H9 (cell line): ENCODE results near the gene RFX4. TPM values are rescaled to one million over a fixed set of nuclear protein-coding genes. Genes with fewer than 3 reads are reported as not detected.
A peak's percentile ranks its signal among the peaks of the same experiment; 100 is the strongest.

Experiments
- DNase-seq: peaks from one replicate; pipeline ENCODE4 v3.0.0-alpha.2; 2017
- H2AFZ ChIP-seq: one replicate; pipeline ENCODE4 v1.6.1; 2013; ENCODE audit warnings: mild to moderate bottlenecking, low read length, control low read depth, moderate library complexity
- H2AK5ac ChIP-seq: 2 replicates; pipeline ENCODE4 v1.6.1; 2013; ENCODE audit warnings: low read length, control low read depth, mixed read lengths; ENCODE audit not compliant: insufficient read length
- H2BK120ac ChIP-seq: one replicate; pipeline ENCODE4 v1.6.1; 2013; ENCODE audit warnings: low read depth, mild to moderate bottlenecking, low read length, control low read depth, inconsistent platforms; ENCODE audit not compliant: poor library complexity, severe bottlenecking
- H2BK12ac ChIP-seq: 2 replicates; pipeline ENCODE4 v1.6.1; 2013; ENCODE audit warnings: low read length, control low read depth, mixed read lengths, low read depth; ENCODE audit not compliant: insufficient read length
- H2BK15ac ChIP-seq: 2 replicates; pipeline ENCODE4 v1.6.1; 2013; ENCODE audit warnings: low read depth, low read length, control low read depth
- H2BK20ac ChIP-seq: one replicate; pipeline ENCODE4 v1.6.1; 2013; ENCODE audit warnings: low read depth, mild to moderate bottlenecking, low read length, control low read depth, inconsistent platforms; ENCODE audit not compliant: poor library complexity, severe bottlenecking
- H2BK5ac ChIP-seq: 2 replicates; pipeline ENCODE4 v1.6.1; 2013; ENCODE audit warnings: low read length, control low read depth, mixed read lengths; ENCODE audit not compliant: insufficient read length
- H3K14ac ChIP-seq: 2 replicates; pipeline ENCODE4 v1.6.1; 2013; ENCODE audit warnings: low read length, control low read depth; ENCODE audit not compliant: insufficient read depth
- H3K18ac ChIP-seq: 2 replicates; pipeline ENCODE4 v1.6.1; 2013; ENCODE audit warnings: low read depth, mild to moderate bottlenecking, mixed read lengths, low read length, control low read depth; ENCODE audit not compliant: insufficient read length
- H3K23ac ChIP-seq: 2 replicates; pipeline ENCODE4 v1.6.1; 2013; ENCODE audit warnings: low read length, control low read depth, mixed read lengths, low read depth; ENCODE audit not compliant: insufficient read length
- H3K23me2 ChIP-seq: 2 replicates; pipeline ENCODE4 v1.6.1; 2013; ENCODE audit warnings: low read depth, mild to moderate bottlenecking, mixed read lengths, low read length, control low read depth; ENCODE audit not compliant: insufficient read length, poor library complexity, severe bottlenecking
- H3K27ac ChIP-seq: 2 replicates; pipeline ENCODE4 v1.5.1; 2013; ENCODE audit warnings: low read length, control low read depth, mixed read lengths, low read depth; ENCODE audit not compliant: insufficient read length
- H3K27me3 ChIP-seq: 2 replicates; pipeline ENCODE4 v1.6.1; 2013; ENCODE audit warnings: low read length, control low read depth, inconsistent platforms; ENCODE audit not compliant: insufficient read depth
- H3K4ac ChIP-seq: 2 replicates; pipeline ENCODE4 v1.6.1; 2013; ENCODE audit warnings: low read depth, mild to moderate bottlenecking, control low read depth, inconsistent platforms, low read length, moderate library complexity
- H3K4me1 ChIP-seq: 2 replicates; pipeline ENCODE4 v1.6.1; 2013; ENCODE audit warnings: low read length, control low read depth, inconsistent platforms; ENCODE audit not compliant: insufficient read depth
- H3K4me2 ChIP-seq: 2 replicates; pipeline ENCODE4 v1.6.1; 2013; ENCODE audit warnings: low read length, control low read depth, mixed read lengths; ENCODE audit not compliant: insufficient read length, insufficient read depth
- H3K56ac ChIP-seq: 2 replicates; pipeline ENCODE4 v1.6.1; 2013; ENCODE audit warnings: low read depth, mild to moderate bottlenecking, mixed read lengths, low read length, control low read depth; ENCODE audit not compliant: insufficient read length
- H3K79me1 ChIP-seq: 2 replicates; pipeline ENCODE4 v1.6.1; 2013; ENCODE audit warnings: low read depth, mild to moderate bottlenecking, moderate library complexity, low read length, control low read depth, inconsistent platforms; ENCODE audit not compliant: insufficient read depth, poor library complexity, severe bottlenecking
- H3K79me2 ChIP-seq: 2 replicates; pipeline ENCODE4 v1.6.1; 2013; ENCODE audit warnings: low read length, control low read depth, inconsistent platforms; ENCODE audit not compliant: insufficient read depth
- H3K9ac ChIP-seq: 2 replicates; pipeline ENCODE4 v1.6.1; 2013; ENCODE audit warnings: low read length, control low read depth, mixed read lengths; ENCODE audit not compliant: insufficient read length; ENCODE audit errors: extremely low read depth
- H3K9me3 ChIP-seq: one replicate; pipeline ENCODE4 v1.6.1; 2013; ENCODE audit warnings: low read depth, low read length, inconsistent platforms; ENCODE audit not compliant: control insufficient read depth
- H3T11ph ChIP-seq: one replicate; pipeline ENCODE4 v1.6.1; 2013; ENCODE audit warnings: mild to moderate bottlenecking, low read length, control low read depth, inconsistent platforms
- H4K20me1 ChIP-seq: one replicate; pipeline ENCODE4 v1.6.1; 2013; ENCODE audit not compliant: control insufficient read depth, insufficient read length, insufficient read depth
- H4K5ac ChIP-seq: 2 replicates; pipeline ENCODE4 v1.6.1; 2013; ENCODE audit warnings: low read depth, mild to moderate bottlenecking, mixed read lengths, low read length, control low read depth; ENCODE audit not compliant: insufficient read length
- H4K8ac ChIP-seq: replicated peaks from 2 replicates; pipeline ENCODE4 v1.6.1; 2013; ENCODE audit warnings: low read length, control low read depth, mixed read lengths, low read depth; ENCODE audit not compliant: insufficient read length
- H4K91ac ChIP-seq: 2 replicates; pipeline ENCODE4 v1.6.1; 2013; ENCODE audit warnings: low read depth, mild to moderate bottlenecking, moderate library complexity, mixed read lengths, low read length, control low read depth; ENCODE audit not compliant: insufficient read length
- H3K27ac Mint-ChIP-seq, 3 experiments: 2 replicates in 2 of 3; 3 replicates in 1 of 3; pipeline ENCODE4 v1.8.0; 2020 to 2021; ENCODE audit warnings: mixed read lengths in 3 of 3, mild to moderate bottlenecking in 1 of 3, moderate library complexity in 1 of 3
- H3K27me3 Mint-ChIP-seq: 2 replicates; pipeline ENCODE4 v1.8.0; 2021; ENCODE audit warnings: low read depth, mild to moderate bottlenecking, moderate library complexity, mixed read lengths
- H3K36me3 Mint-ChIP-seq, 3 experiments: 2 replicates in 2 of 3; 3 replicates in 1 of 3; pipeline ENCODE4 v1.8.0; 2020 to 2021; ENCODE audit warnings: low read depth in 3 of 3, mixed read lengths in 3 of 3; ENCODE audit not compliant: insufficient read depth in 1 of 3
- H3K4me1 Mint-ChIP-seq, 2 experiments: 2 replicates each; pipeline ENCODE4 v1.8.0; 2020; ENCODE audit warnings: mixed read lengths in 2 of 2
- H3K4me3 Mint-ChIP-seq, 2 experiments: 2 replicates in 1 of 2; 3 replicates in 1 of 2; pipeline ENCODE4 v1.8.0; 2020 to 2021; ENCODE audit warnings: mild to moderate bottlenecking in 2 of 2, mixed read lengths in 2 of 2, moderate library complexity in 1 of 2
- H3K9me3 Mint-ChIP-seq, 2 experiments: 2 replicates in 1 of 2; 3 replicates in 1 of 2; pipeline ENCODE4 v1.8.0; 2020; ENCODE audit warnings: mild to moderate bottlenecking in 2 of 2, mixed read lengths in 2 of 2, moderate library complexity in 1 of 2
- CTCF ChIP-seq: fragments of 200-600 bp; sonication (generic); conservative IDR thresholded peaks from 3 replicates; pipeline ENCODE4 v1.8.0; 2021; ENCODE audit warnings: antibody characterized with exemption, mild to moderate bottlenecking
- WGBS: extraction: QIAGEN DNeasy Blood & Tissue Kit; methylation state at CpG from one replicate; pipeline ENCODE4 v1.1.7; 2013; ENCODE audit warnings: missing lambda C conversion rate, low lambda C conversion rate, mixed read lengths; ENCODE audit not compliant: insufficient read length; ENCODE audit errors: extremely low coverage; 5-methylcytosine and 5-hydroxymethylcytosine counted together
- long read RNA-seq: library from polyadenylated mRNA; unstranded; transcript quantifications from one replicate; pipeline ENCODE4 v2.0.0, GENCODE V29; 2020
- total RNA-seq: library from RNA; stranded (reverse); gene quantifications from 2 replicates; pipeline ENCODE4 v1.2.1, GENCODE V29; 2021

Gene RFX4
- 0.13 and 0.57 TPM in 2 replicates for total RNA-seq
- long read RNA-seq, partial matches to known transcripts = 0 of 2 reads
- long read RNA-seq, other reads (novel, unspliced or antisense) = 1 of 2 reads

GRCh38 chr12:106582641-106583230 is at the start of gene RFX4:
Gene RFX4 (plus strand): TSS chr12:106583004. CDS start chr12:106583321, 317 bp downstream.
- no peak within 1 kb of the TSS for H2BK12ac ChIP-seq
- peak within 1 kb of the TSS; percentile 71 for H3K4me2 ChIP-seq
- Mint-ChIP-seq H3K36me3 (peaks cover 0 to 3% (median 0%) of the 10 kb centered on the region in 3 experiments; a peak in 3 of 7 replicates), H3K4me3 (peak within 1 kb of the TSS; percentile 51 to 88), H3K4me1 (peaks cover 39 to 49% of the 10 kb centered on the region in 2 experiments), H3K27ac (peak within 1 kb of the TSS in 2 of 3 experiments; percentile 85; a peak in 4 of 7 replicates), H3K9me3 (peaks cover 4 to 20% of the 10 kb centered on the region in 2 experiments; a peak in 3 of 5 replicates), H3K27me3 (peaks cover 95% of the 10 kb centered on the region)
- no peak within 1 kb of the TSS for H2BK20ac ChIP-seq
- H4K91ac ChIP-seq = no peak within 1 kb of the TSS
- H3K56ac ChIP-seq = no peak within 1 kb of the TSS
- peak; percentile 94 for DNase-seq
- H3K4me1 ChIP-seq = peaks cover 2% of the 10 kb centered on the region
- H3K79me1 ChIP-seq = no peaks in the 10 kb centered on the region
- no peak within 1 kb of the TSS for H2AFZ ChIP-seq
- no peak within 1 kb of the TSS for H2BK15ac ChIP-seq
- H3K9ac ChIP-seq = no peak within 1 kb of the TSS
- no peak within 1 kb of the TSS for H3K4ac ChIP-seq
- H4K5ac ChIP-seq = no peak within 1 kb of the TSS
- H3K79me2 ChIP-seq = no peaks in the 10 kb centered on the region
- no peaks in the 10 kb centered on the region for H4K20me1 ChIP-seq
- no peak within 1 kb of the TSS for H3K18ac ChIP-seq
- no peak within 1 kb of the TSS for H4K8ac ChIP-seq
- no peak within 1 kb of the TSS for H3T11ph ChIP-seq
- H2BK120ac ChIP-seq = no peak within 1 kb of the TSS
- H2AK5ac ChIP-seq = no peak within 1 kb of the TSS
- H3K27me3 ChIP-seq = peaks cover 74% of the 10 kb centered on the region
- H2BK5ac ChIP-seq = no peak within 1 kb of the TSS
- no peak within 1 kb of the TSS for H3K27ac ChIP-seq
- H3K23me2 ChIP-seq = peaks cover 17% of the 10 kb centered on the region
- H3K23ac ChIP-seq = no peak within 1 kb of the TSS
- no peaks in the 10 kb centered on the region for H3K9me3 ChIP-seq
- no CpG with 5 or more reads among the region's 29 CpGs for WGBS
- no peak within 1 kb of the TSS for H3K14ac ChIP-seq
- TF ChIP-seq CTCF = no peak
